Erythroblast (primary cell): ENCODE measurements around the gene CEP290.

Source experiments
- GATA1 ChIP-seq: IDR thresholded peaks from 2 replicates; pipeline ENCODE4 v1.6.1; 2011; ENCODE audit warnings: low read depth, mild to moderate bottlenecking, control low read depth, low read length, moderate library complexity
- POLR2A ChIP-seq: IDR thresholded peaks from 2 replicates; pipeline ENCODE4 v1.6.1; 2011; ENCODE audit warnings: mild to moderate bottlenecking, low read length

DNA sequence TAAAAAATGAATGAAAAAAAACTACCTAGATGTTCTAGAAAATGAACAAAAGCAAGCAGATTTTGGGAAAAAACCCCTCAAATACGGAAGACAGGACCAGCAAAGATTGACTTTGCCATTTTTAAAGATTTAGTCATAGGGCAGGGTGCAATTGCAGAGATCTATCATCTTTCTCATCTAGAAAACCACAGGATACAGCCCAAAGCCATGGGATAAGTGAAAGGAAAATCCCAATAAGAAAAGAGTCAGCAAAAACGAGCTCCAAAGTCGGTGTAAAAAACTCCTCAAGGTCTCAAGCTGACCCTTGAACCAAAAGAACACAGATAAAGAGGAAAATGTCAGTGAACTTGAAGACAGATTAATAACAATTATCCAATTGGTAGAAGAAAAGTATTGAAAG, 28.0 kb downstream of the CEP290 start:
- TF ChIP-seq POLR2A, result no peak
- no peak for TF ChIP-seq GATA1
